ENCODE results near the gene KLHL36.
"Not testable (repeated sequence)": the region's sequence is repeated elsewhere in the genome, so short reads cannot be mapped to it uniquely, and the experiment has no call there.

The KLHL36 gene

DNA sequence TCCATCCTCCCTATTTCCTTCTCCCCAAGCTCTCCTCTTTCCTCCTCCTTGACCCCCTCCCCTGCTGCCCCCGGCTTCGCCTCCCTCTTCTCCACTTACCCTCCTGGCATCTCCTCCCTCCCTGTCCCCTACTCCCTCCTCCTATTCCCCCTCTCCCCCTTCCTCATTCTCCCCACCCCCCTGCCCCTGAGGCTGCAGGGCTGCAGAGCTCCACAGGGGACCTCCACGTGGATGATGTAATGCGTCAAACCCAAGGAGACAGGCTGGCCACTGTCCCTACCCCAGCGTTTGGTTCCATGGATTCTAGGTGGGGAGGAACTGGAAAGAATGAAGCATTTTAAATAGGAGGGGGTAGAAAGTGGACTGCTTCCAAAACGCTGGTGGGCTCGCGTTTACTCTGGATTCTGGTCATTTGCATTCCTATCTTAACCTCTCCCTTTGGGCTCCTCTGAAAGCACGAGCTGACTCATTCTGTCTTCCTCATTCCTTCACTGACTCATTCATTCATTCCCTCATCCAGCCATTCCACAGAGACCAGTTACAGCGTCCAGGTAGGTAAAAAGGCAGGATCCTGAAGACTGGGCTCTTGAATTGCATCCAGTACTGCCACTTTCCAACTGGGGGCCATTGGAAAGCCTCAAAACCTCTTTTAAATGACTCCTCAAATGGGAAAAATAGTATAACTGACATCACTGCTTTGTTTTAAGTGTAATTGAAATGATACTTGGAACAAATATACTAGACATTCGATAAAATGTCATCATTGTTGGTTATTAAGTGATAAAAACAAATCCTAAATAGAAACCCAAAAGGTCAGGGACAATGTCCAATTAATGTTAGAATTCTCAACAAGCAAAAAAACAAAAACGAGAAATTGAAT lies 29.5 kb upstream of the KLHL36 start:
- TF ChIP-seq, protein P1, sequence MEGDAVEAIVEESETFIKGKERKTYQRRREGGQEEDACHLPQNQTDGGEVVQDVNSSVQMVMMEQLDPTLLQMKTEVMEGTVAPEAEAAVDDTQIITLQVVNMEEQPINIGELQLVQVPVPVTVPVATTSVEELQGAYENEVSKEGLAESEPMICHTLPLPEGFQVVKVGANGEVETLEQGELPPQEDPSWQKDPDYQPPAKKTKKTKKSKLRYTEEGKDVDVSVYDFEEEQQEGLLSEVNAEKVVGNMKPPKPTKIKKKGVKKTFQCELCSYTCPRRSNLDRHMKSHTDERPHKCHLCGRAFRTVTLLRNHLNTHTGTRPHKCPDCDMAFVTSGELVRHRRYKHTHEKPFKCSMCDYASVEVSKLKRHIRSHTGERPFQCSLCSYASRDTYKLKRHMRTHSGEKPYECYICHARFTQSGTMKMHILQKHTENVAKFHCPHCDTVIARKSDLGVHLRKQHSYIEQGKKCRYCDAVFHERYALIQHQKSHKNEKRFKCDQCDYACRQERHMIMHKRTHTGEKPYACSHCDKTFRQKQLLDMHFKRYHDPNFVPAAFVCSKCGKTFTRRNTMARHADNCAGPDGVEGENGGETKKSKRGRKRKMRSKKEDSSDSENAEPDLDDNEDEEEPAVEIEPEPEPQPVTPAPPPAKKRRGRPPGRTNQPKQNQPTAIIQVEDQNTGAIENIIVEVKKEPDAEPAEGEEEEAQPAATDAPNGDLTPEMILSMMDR (IDR thresholded peaks at IDR 0.05; ENCODE audit: borderline replicate concordance, control extremely low read depth, extremely low read depth, insufficient read depth, missing control alignments): no peak
- DNase-seq (ENCODE audit: low spot score): no peak
- in situ Hi-C loops (cut with MboI; ENCODE audit: low sequenced_read_pairs, unreplicated experiment): loop anchor here (25.0 kb wide), 1 partner anchor 332 kb away; the partner anchor contains the start of gene WFDC1

DNA sequence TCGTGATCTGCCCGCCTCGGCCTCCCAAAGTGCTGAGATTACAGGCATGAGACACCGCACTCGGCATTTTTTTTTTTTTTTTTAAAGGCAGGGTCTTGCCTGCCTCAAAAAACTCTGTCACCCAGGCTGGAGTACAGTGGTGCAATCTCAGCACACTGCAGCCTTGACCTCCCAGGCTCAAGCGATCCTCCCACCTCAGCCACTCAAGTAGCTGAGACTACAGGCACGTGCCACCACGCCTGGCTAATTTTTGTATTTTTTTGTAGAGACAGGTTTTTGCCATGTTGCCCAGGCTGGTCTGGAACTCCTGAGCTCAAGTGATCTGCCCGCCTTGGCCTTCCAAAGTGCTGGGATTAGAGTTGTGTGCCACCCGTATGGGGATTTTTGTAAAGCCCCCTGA lies 27.4 kb upstream of the KLHL36 start:
- not testable (repeated sequence) for DNase-seq (ENCODE audit: low spot score)
- in situ Hi-C loops (cut with MboI; ENCODE audit: low sequenced_read_pairs, unreplicated experiment): loop anchor here (5.0 to 25.0 kb wide), 2 partner anchors 109 to 334 kb away; partner anchors contain the start of gene WFDC1

DNA sequence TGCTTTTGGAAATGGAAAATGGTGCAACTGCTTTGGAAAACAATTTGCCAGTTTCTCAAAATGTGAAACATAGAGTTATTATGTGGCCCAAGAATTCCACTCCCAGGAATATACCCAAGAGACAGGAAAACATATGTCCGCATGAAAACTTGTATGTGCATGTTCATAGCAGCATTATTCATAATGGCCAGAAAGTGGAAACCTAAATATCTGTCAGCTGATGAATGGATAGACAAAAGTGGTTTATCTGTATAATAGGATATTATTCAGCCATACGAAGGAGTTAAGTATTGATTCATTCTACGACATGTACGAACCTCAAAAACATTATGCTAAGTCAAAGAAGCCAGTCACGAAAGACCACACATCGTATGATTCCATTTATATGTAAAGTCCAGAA lies 22.8 kb upstream of the KLHL36 start:
- DNase-seq (ENCODE audit: low spot score): no peak
- in situ Hi-C loops (cut with MboI; ENCODE audit: low sequenced_read_pairs, unreplicated experiment): loop anchor here (25.0 kb wide), 1 partner anchor 337 kb away; no protein-coding TSS in a partner anchor
- TF ChIP-seq, protein P1 (IDR thresholded peaks at IDR 0.05; ENCODE audit: borderline replicate concordance, control extremely low read depth, extremely low read depth, insufficient read depth, missing control alignments): no peak

DNA sequence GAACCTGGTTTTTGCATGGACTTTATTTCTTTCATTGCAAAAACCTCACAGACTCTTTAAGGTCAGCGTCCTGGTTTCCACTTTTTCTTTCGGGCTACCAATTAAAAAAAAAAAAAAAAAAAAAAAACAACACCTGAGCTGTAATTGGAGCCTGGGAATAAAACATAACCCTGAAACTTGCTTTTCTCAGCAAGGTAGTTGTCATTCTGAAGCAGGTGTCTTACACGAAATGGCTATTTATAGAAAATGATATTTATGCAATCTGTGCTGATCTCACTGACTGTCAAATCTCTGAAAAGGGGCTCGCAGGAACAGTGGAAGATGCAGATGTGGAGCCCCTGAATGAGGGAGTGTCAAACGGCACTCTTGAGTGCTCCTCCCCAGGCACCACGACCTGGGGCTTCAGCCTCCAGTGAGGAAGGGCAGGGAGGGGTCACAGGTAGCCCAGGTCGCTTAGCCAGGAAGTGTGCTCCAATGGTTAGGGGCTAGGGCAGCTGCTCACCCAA lies 20.0 kb upstream of the KLHL36 start:
- DNase-seq (ENCODE audit: low spot score): no peak
- in situ Hi-C loops (cut with MboI; ENCODE audit: low sequenced_read_pairs, unreplicated experiment): loop anchor here (25.0 kb wide), 1 partner anchor 334 kb away; no protein-coding TSS in a partner anchor
- TF ChIP-seq, protein P1 (IDR thresholded peaks at IDR 0.05; ENCODE audit: borderline replicate concordance, control extremely low read depth, extremely low read depth, insufficient read depth, missing control alignments): no peak

DNA sequence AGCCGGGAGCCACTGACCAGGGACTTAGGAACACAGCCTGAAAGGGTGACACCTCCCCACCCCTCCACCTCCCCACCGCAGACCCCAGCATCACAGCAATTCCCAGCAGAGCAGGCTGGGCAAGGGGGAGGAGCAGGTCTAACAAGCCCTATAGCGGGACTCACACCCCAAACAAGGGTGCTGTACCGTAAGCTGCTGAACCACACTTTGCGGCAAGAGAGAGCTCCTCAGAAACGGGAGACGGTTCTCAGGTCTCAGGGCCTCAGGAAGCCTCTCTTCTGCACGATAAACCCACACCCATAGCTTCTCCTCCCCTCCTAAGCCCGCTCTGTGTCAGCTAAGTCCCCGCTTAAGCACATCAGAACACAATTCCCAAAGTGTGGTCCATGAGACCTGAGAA lies 18.7 kb upstream of the KLHL36 start:
- no peak for DNase-seq (ENCODE audit: low spot score)
- TF ChIP-seq, protein P1 (IDR thresholded peaks at IDR 0.05; ENCODE audit: borderline replicate concordance, control extremely low read depth, extremely low read depth, insufficient read depth, missing control alignments): no peak
- in situ Hi-C loops (cut with MboI; ENCODE audit: low sequenced_read_pairs, unreplicated experiment): loop anchor here (25.0 kb wide), 1 partner anchor 333 kb away; no protein-coding TSS in a partner anchor

DNA sequence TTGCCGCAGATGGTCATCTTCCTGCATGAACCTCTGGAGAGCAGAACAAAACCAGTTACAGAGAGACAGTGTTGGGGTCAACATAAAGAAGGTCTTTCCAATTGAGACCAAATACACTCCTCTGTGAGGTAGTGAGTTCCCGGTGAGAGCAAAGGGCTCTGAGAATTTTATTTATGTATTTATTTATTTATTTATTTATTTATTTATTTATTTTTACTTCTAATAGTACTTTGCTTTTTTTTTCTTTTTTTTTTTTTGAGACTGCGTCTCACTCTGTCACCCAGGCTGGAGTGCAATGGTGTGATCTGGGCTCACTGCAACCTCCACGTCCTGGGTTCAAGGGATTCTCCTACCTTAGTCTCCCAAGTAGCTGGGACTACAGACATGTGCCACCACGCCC lies 18.3 kb upstream of the KLHL36 start:
- in situ Hi-C loops (cut with MboI; ENCODE audit: low sequenced_read_pairs, unreplicated experiment): loop anchor here (25.0 kb wide), 1 partner anchor 332 kb away; no protein-coding TSS in a partner anchor
- TF ChIP-seq, protein P1 (IDR thresholded peaks at IDR 0.05; ENCODE audit: borderline replicate concordance, control extremely low read depth, extremely low read depth, insufficient read depth, missing control alignments): no peak

More for the DNA sequence above, 18.3 kb upstream of the KLHL36 start:
- DNase-seq (ENCODE audit: low spot score): no peak
